K562 (cell line): Measurements from ENCODE around the gene TMSB4X. TPM values are rescaled to one million over a fixed set of nuclear protein-coding genes. Genes with fewer than 3 reads are reported as not detected.

ENCODE experiments used
- ASH1L ChIP-seq: fragments of 450-650 bp; IDR thresholded peaks from 2 replicates; pipeline ENCODE4 v1.6.1; 2018; ENCODE audit warnings: borderline replicate concordance, mild to moderate bottlenecking, low read depth; ENCODE audit not compliant: partially characterized antibody
- BACH1 ChIP-seq: fragments of 200-800 bp; sonication (Bioruptor generic); IDR thresholded peaks from 2 replicates; pipeline ENCODE4 v1.6.1; 2016; ENCODE audit warnings: missing genetic modification characterization, missing compliant biosample characterization
- DEAF1 ChIP-seq: fragments of 450-650 bp; formaldehyde crosslinking; IDR thresholded peaks from 2 replicates; pipeline ENCODE4 v1.4.0; 2020; ENCODE audit warnings: mild to moderate bottlenecking, moderate library complexity
- ETS2 ChIP-seq: IDR thresholded peaks from 2 replicates; pipeline ENCODE4 v1.6.1; 2016; ENCODE audit warnings: borderline replicate concordance, missing genetic modification characterization, mild to moderate bottlenecking, moderate library complexity, missing compliant biosample characterization; ENCODE audit not compliant: poor library complexity, severe bottlenecking
- ILK ChIP-seq: fragments of 450-650 bp; IDR thresholded peaks from 2 replicates; pipeline ENCODE4 v1.6.1; 2016; ENCODE audit warnings: missing genetic modification characterization, low read depth, mild to moderate bottlenecking, missing compliant biosample characterization, moderate library complexity, borderline replicate concordance
- JUND ChIP-seq, 2 experiments: IDR thresholded peaks; 2 replicates in 1 of 2; 3 replicates in 1 of 2; pipeline ENCODE4 v1.6.1; 2011; ENCODE audit warnings: borderline replicate concordance in 2 of 2, low read depth in 2 of 2, low read length in 2 of 2, improper control_type of control experiment in 1 of 2, missing biosample characterization in 1 of 2, missing genetic modification characterization in 1 of 2, missing genetic modification reagents in 1 of 2
- NBN ChIP-seq: fragments of 450-650 bp; IDR thresholded peaks from 2 replicates; pipeline ENCODE4 v1.6.1; 2016; ENCODE audit warnings: low read depth, mild to moderate bottlenecking
- NFE2L1 ChIP-seq: fragments of 450-650 bp; IDR thresholded peaks from 2 replicates; pipeline ENCODE4 v1.6.1; 2016; ENCODE audit warnings: missing genetic modification characterization, low read depth, mild to moderate bottlenecking, missing compliant biosample characterization, moderate library complexity, borderline replicate concordance
- NR1H2 ChIP-seq: sonication (generic); formaldehyde crosslinking; IDR thresholded peaks from 2 replicates; pipeline ENCODE4 v1.4.0; 2020; ENCODE audit warnings: mild to moderate bottlenecking, missing genetic modification reagents
- RAD21 ChIP-seq, 2 experiments: fragments of 250-450 bp in 1 of 2; fragments of 450-650 bp in 1 of 2; sonication (Bioruptor Pico) in 1 of 2; formaldehyde crosslinking in 1 of 2; IDR thresholded peaks in 1 of 2; conservative IDR thresholded peaks in 1 of 2; 2 replicates each; pipeline versions ENCODE4 v1.4.0 to v1.8.0; 2020 to 2022; ENCODE audit warnings: mild to moderate bottlenecking in 2 of 2, moderate library complexity in 1 of 2
- TBL1XR1 ChIP-seq, 2 experiments: IDR thresholded peaks; 2 replicates each; pipeline ENCODE4 v1.6.1; 2012; ENCODE audit warnings: improper control_type of control experiment in 2 of 2, low read length in 2 of 2, mild to moderate bottlenecking in 1 of 2
- TFAP4 ChIP-seq: sonication (generic); formaldehyde crosslinking; IDR thresholded peaks from 2 replicates; pipeline ENCODE4 v1.8.0; 2022; ENCODE audit warnings: missing genetic modification reagents, mild to moderate bottlenecking, moderate library complexity, borderline replicate concordance
- USF2 ChIP-seq: sonication (generic); formaldehyde crosslinking; IDR thresholded peaks from 2 replicates; pipeline ENCODE4 v1.5.0; 2020; ENCODE audit warnings: missing genetic modification reagents
- ZNF561 ChIP-seq: fragments of 450-650 bp; formaldehyde crosslinking; conservative IDR thresholded peaks from 2 replicates; pipeline ENCODE4 v1.4.0; 2020; ENCODE audit warnings: mild to moderate bottlenecking, moderate library complexity
- ZNF592 ChIP-seq: fragments of 450-650 bp; IDR thresholded peaks from 2 replicates; pipeline ENCODE4 v1.6.1; 2017; ENCODE audit warnings: antibody characterized with exemption, mild to moderate bottlenecking
- polyA plus RNA-seq, 8 experiments: library from polyadenylated mRNA; depleted of rRNA in 4 of 8; stranded (reverse) in 5 of 8; unstranded in 3 of 8; fragments of >200 nt; fragmentation: Nextera tagmentation in 2 of 8; fragmentation: Illumina TruSeq in 1 of 8; extraction: Ambion mirVana in 2 of 8; extraction: Trizol in 1 of 8; gene quantifications; 2 replicates each; pipeline versions ENCODE4 v1.2.1 to v1.2.3, GENCODE V29; 2011 to 2014; ENCODE audit warnings: inconsistent platforms in 1 of 8, missing spikeins in 1 of 8
- total RNA-seq, 7 experiments: library from RNA; depleted of rRNA in 6 of 7; stranded (reverse); fragments of >200 nt in 6 of 7; fragmentation: Illumina TruSeq in 2 of 7; extraction: Trizol in 2 of 7; gene quantifications; 2 replicates each; pipeline versions ENCODE4 v1.2.1 to v1.2.3, GENCODE V29; 2011 to 2021; ENCODE audit warnings: low replicate concordance in 1 of 7
- TF ChIP-seq, protein P1 (sequence below): fragments of 250-450 bp; sonication (Bioruptor Pico); IDR thresholded peaks from 2 replicates; pipeline ENCODE4 v1.5.0; 2020; ENCODE audit warnings: mild to moderate bottlenecking

TMSB4X gene
- total and polyA plus RNA-seq, 9 of the 15 experiments (the other 6 are each of a cell fraction or from before 2014, with no cell fraction given): 1,035 to 2,035 (median 1,529) TPM

GRCh38 chrX:12970691-12971202 lies 4.2 kb upstream of the TMSB4X start (continued):
- TF ChIP-seq, protein P1, sequence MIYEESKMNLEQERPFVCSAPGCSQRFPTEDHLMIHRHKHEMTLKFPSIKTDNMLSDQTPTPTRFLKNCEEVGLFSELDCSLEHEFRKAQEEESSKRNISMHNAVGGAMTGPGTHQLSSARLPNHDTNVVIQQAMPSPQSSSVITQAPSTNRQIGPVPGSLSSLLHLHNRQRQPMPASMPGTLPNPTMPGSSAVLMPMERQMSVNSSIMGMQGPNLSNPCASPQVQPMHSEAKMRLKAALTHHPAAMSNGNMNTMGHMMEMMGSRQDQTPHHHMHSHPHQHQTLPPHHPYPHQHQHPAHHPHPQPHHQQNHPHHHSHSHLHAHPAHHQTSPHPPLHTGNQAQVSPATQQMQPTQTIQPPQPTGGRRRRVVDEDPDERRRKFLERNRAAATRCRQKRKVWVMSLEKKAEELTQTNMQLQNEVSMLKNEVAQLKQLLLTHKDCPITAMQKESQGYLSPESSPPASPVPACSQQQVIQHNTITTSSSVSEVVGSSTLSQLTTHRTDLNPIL (CRISPR knock-in tag): no peak
- TF ChIP-seq ZNF592: peak; percentile 65; the same call in 1 of the 2 replicates
- TF ChIP-seq BACH1 (tag): 0 out of 2 replicates have a peak, but pooled peaks have one; percentile 29
- TF ChIP-seq RAD21 (CRISPR knock-in tag; conservative IDR thresholded peaks at IDR 0.05 in 1 of 2, IDR thresholded peaks at IDR 0.05 in 1 of 2): peak; percentile 75 to 80
- TF ChIP-seq NFE2L1 (tag): no peak
- no peak for TF ChIP-seq ETS2 (tag)
- TF ChIP-seq DEAF1: peak; percentile 74
- TF ChIP-seq ILK (tag): no peak
- TF ChIP-seq USF2 (CRISPR knock-in tag): no peak
- no peak for TF ChIP-seq NR1H2 (CRISPR knock-in tag)
- TF ChIP-seq JUND (IDR thresholded peaks at IDR 0.05; ENCODE audit: borderline replicate concordance, low read depth, low read length): no peak
- TF ChIP-seq JUND (tag; IDR thresholded peaks at IDR 0.05; ENCODE audit: borderline replicate concordance, low read depth, low read length): no peak
- no peak for TF ChIP-seq ZNF561
- TF ChIP-seq ASH1L: no peak
- TF ChIP-seq TFAP4 (CRISPR knock-in tag): no peak
- no peak for TF ChIP-seq NBN
- TF ChIP-seq TBL1XR1 (IDR thresholded peaks at IDR 0.05; ENCODE audit: low read length in 2 of 2): no peak
